Measurements from ENCODE around the gene VSX2.

VSX2 gene

GRCh38 chr14:74292061-74292460, 52.8 kb downstream of the VSX2 start:
- no peak overlapping the region for H3K4me3 ChIP-seq (ENCODE audit: insufficient read length, low read depth)
- no peaks in the 10 kb centered on the region for H3K9me3 ChIP-seq (ENCODE audit: insufficient read depth, low read length)
- H3K36me3 ChIP-seq (ENCODE audit: insufficient read depth, insufficient read length, low read length) = peaks cover 91% of the 10 kb centered on the region
- H3K4me1 ChIP-seq (ENCODE audit: insufficient read depth, insufficient read length) = peaks cover 7% of the 10 kb centered on the region
- H3K27me3 ChIP-seq (ENCODE audit: insufficient read depth, insufficient read length) = no peaks in the 10 kb centered on the region
- TF ChIP-seq ZNF274 (IDR thresholded peaks at IDR 0.05; ENCODE audit: low read depth, low read length) (no peak), YY1 (IDR thresholded peaks at IDR 0.05; ENCODE audit: insufficient read depth, insufficient read length) (no peak), SUZ12 (IDR thresholded peaks at IDR 0.05; ENCODE audit: extremely low read depth, insufficient read depth, insufficient read length) (no peak)
- DNase-seq (ENCODE audit: low read depth, low spot score) = no peak
- no peak overlapping the region for H3K9ac ChIP-seq (ENCODE audit: insufficient read length, low read depth)

DNA sequence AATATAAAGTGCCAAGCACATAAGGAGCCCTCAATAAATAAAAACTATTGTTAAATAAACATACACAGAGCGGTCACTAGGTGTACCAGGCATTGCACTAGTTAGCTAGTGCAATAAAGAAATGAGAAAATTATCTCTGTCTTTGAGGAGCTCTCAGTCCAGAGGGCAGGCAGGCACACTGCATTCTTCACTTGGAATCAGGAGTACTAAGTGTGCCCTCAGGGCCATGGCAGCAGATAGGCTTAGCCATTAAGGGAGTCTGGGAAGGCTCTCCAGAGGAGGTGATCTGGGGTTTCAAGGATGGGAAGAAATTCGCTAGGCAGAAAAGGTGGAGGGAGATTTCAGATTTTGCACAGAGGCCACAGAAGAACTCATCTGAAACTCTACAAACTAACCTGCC, 54.4 kb downstream of the VSX2 start:
- H3K4me1 ChIP-seq (ENCODE audit: insufficient read depth, insufficient read length) = peaks cover 7% of the 10 kb centered on the region
- no peak for DNase-seq (ENCODE audit: low read depth, low spot score)
- no peaks in the 10 kb centered on the region for H3K27me3 ChIP-seq (ENCODE audit: insufficient read depth, insufficient read length)
- no peak overlapping the region for H3K9ac ChIP-seq (ENCODE audit: insufficient read length, low read depth)
- peaks cover 90% of the 10 kb centered on the region for H3K36me3 ChIP-seq (ENCODE audit: insufficient read depth, insufficient read length, low read length)
- no peaks in the 10 kb centered on the region for H3K9me3 ChIP-seq (ENCODE audit: insufficient read depth, low read length)
- no peak overlapping the region for H3K4me3 ChIP-seq (ENCODE audit: insufficient read length, low read depth)
- TF ChIP-seq SUZ12 (IDR thresholded peaks at IDR 0.05; ENCODE audit: extremely low read depth, insufficient read depth, insufficient read length) = no peak
- TF ChIP-seq ZNF274 (IDR thresholded peaks at IDR 0.05; ENCODE audit: low read depth, low read length) = no peak
- no peak for TF ChIP-seq YY1 (IDR thresholded peaks at IDR 0.05; ENCODE audit: insufficient read depth, insufficient read length)

GRCh38 chr14:74296037-74296467, 56.8 kb downstream of the VSX2 start:
- Histone ChIP-seq H3K4me1 (ENCODE audit: insufficient read depth, insufficient read length) (peaks cover 11% of the 10 kb centered on the region), H3K27me3 (ENCODE audit: insufficient read depth, insufficient read length) (no peaks in the 10 kb centered on the region), H3K9ac (ENCODE audit: insufficient read length, low read depth) (no peak overlapping the region), H3K9me3 (ENCODE audit: insufficient read depth, low read length) (no peaks in the 10 kb centered on the region), H3K36me3 (ENCODE audit: insufficient read depth, insufficient read length, low read length) (peaks cover 86% of the 10 kb centered on the region), H3K4me3 (ENCODE audit: insufficient read length, low read depth) (no peak overlapping the region)
- no peak for DNase-seq (ENCODE audit: low read depth, low spot score)
- TF ChIP-seq YY1 (IDR thresholded peaks at IDR 0.05; ENCODE audit: insufficient read depth, insufficient read length) (no peak), ZNF274 (IDR thresholded peaks at IDR 0.05; ENCODE audit: low read depth, low read length) (no peak), SUZ12 (IDR thresholded peaks at IDR 0.05; ENCODE audit: extremely low read depth, insufficient read depth, insufficient read length) (no peak)

DNA sequence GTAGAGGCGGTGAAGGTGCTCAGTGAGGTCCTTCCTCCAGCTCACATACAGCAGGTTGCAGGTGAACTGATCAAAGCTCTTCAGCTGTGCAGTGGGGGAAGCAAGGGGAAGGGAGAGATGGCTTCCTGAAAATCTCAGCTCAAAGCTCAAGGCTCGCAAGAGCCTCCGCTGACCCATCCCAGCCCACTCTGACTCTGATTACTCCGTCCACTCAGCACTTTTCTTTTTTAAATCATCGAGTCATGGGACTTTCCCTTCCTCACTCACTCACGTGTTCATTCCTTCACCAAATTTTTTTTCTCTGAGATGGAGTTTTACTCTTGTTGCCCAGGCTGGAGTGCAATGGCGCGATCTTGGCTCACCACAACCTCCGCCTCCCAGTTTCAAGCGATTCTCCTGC, 58.7 kb downstream of the VSX2 start:
- peaks cover 66% of the 10 kb centered on the region for H3K36me3 ChIP-seq (ENCODE audit: insufficient read depth, insufficient read length, low read length)
- H3K4me3 ChIP-seq (ENCODE audit: insufficient read length, low read depth) = no peak overlapping the region
- H3K9me3 ChIP-seq (ENCODE audit: insufficient read depth, low read length) = no peaks in the 10 kb centered on the region
- no peak for DNase-seq (ENCODE audit: low read depth, low spot score)
- no peak overlapping the region for H3K9ac ChIP-seq (ENCODE audit: insufficient read length, low read depth)
- TF ChIP-seq ZNF274 (IDR thresholded peaks at IDR 0.05; ENCODE audit: low read depth, low read length) (no peak), SUZ12 (IDR thresholded peaks at IDR 0.05; ENCODE audit: extremely low read depth, insufficient read depth, insufficient read length) (no peak), YY1 (IDR thresholded peaks at IDR 0.05; ENCODE audit: insufficient read depth, insufficient read length) (no peak)
- H3K4me1 ChIP-seq (ENCODE audit: insufficient read depth, insufficient read length) = peaks cover 13% of the 10 kb centered on the region
- H3K27me3 ChIP-seq (ENCODE audit: insufficient read depth, insufficient read length) = no peaks in the 10 kb centered on the region

DNA sequence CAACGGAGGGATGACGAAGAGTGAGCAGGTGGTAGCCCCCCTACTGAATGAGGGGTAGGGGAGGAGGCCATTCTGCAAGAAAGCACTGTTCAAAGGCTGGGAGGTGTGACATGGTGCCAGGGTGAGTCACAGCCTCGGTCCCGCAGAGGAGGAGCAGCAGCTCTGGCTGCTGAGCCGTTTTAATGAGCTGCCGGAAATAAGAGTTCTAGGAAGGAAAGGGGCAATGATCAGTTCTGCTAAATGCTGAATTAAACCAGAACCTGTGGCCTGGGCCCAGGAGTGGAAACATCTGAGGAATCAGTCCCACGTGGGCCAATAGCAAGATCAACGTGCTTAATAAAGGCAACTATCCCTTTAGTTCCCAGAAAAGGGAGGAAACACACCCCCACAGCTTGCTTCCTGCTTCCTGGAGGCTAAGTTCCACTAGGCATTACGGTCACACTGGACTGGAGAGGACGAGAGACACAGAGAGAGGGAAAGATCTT, 59.9 kb downstream of the VSX2 start:
- H3K4me1 ChIP-seq (ENCODE audit: insufficient read depth, insufficient read length) = peaks cover 13% of the 10 kb centered on the region
- no peaks in the 10 kb centered on the region for H3K27me3 ChIP-seq (ENCODE audit: insufficient read depth, insufficient read length)
- peak overlapping the region; percentile 17 for H3K9ac ChIP-seq (ENCODE audit: insufficient read length, low read depth)
- H3K4me3 ChIP-seq (ENCODE audit: insufficient read length, low read depth) = no peak overlapping the region
- TF ChIP-seq SUZ12 (IDR thresholded peaks at IDR 0.05; ENCODE audit: extremely low read depth, insufficient read depth, insufficient read length) (no peak), ZNF274 (IDR thresholded peaks at IDR 0.05; ENCODE audit: low read depth, low read length) (no peak), YY1 (IDR thresholded peaks at IDR 0.05; ENCODE audit: insufficient read depth, insufficient read length) (no peak)
- H3K9me3 ChIP-seq (ENCODE audit: insufficient read depth, low read length) = no peaks in the 10 kb centered on the region
- H3K36me3 ChIP-seq (ENCODE audit: insufficient read depth, insufficient read length, low read length) = peaks cover 58% of the 10 kb centered on the region
- DNase-seq (ENCODE audit: low read depth, low spot score) = no peak

GRCh38 chr14:74301594-74302151, 62.4 kb downstream of the VSX2 start:
- H3K27me3 ChIP-seq (ENCODE audit: insufficient read depth, insufficient read length) = no peaks in the 10 kb centered on the region
- peaks cover 9% of the 10 kb centered on the region for H3K4me1 ChIP-seq (ENCODE audit: insufficient read depth, insufficient read length)
- peaks cover 35% of the 10 kb centered on the region for H3K36me3 ChIP-seq (ENCODE audit: insufficient read depth, insufficient read length, low read length)
- no peaks in the 10 kb centered on the region for H3K9me3 ChIP-seq (ENCODE audit: insufficient read depth, low read length)
- peak overlapping the region; percentile 81 for H3K4me3 ChIP-seq (ENCODE audit: insufficient read length, low read depth)
- H3K9ac ChIP-seq (ENCODE audit: insufficient read length, low read depth) = peak overlapping the region; percentile 87
- TF ChIP-seq ZNF274 (IDR thresholded peaks at IDR 0.05; ENCODE audit: low read depth, low read length) (no peak), YY1 (IDR thresholded peaks at IDR 0.05; ENCODE audit: insufficient read depth, insufficient read length) (no peak), SUZ12 (IDR thresholded peaks at IDR 0.05; ENCODE audit: extremely low read depth, insufficient read depth, insufficient read length) (no peak)
- DNase-seq (ENCODE audit: low read depth, low spot score) = no peak

GRCh38 chr14:74302152-74302628, 62.9 kb downstream of the VSX2 start:
- Histone ChIP-seq H3K4me1 (ENCODE audit: insufficient read depth, insufficient read length) (peaks cover 9% of the 10 kb centered on the region), H3K9ac (ENCODE audit: insufficient read length, low read depth) (peak overlapping the region; percentile 87), H3K27me3 (ENCODE audit: insufficient read depth, insufficient read length) (no peaks in the 10 kb centered on the region), H3K9me3 (ENCODE audit: insufficient read depth, low read length) (no peaks in the 10 kb centered on the region), H3K36me3 (ENCODE audit: insufficient read depth, insufficient read length, low read length) (peaks cover 29% of the 10 kb centered on the region), H3K4me3 (ENCODE audit: insufficient read length, low read depth) (peak overlapping the region; percentile 81)
- DNase-seq (ENCODE audit: low read depth, low spot score) = no peak
- TF ChIP-seq SUZ12 (IDR thresholded peaks at IDR 0.05; ENCODE audit: extremely low read depth, insufficient read depth, insufficient read length) (no peak), ZNF274 (IDR thresholded peaks at IDR 0.05; ENCODE audit: low read depth, low read length) (no peak), YY1 (IDR thresholded peaks at IDR 0.05; ENCODE audit: insufficient read depth, insufficient read length) (no peak)
